NCI-H82 treated with DMSO at 0.1 percent for 48 hours (cell line): ENCODE measurements around the gene ATP13A3.

Source experiments
- DNase-seq: peaks from one replicate; lab custom pipeline; 2025; ENCODE audit not compliant: unreplicated experiment; lab: John Stamatoyannopoulos, UW

Gene ATP13A3

DNA sequence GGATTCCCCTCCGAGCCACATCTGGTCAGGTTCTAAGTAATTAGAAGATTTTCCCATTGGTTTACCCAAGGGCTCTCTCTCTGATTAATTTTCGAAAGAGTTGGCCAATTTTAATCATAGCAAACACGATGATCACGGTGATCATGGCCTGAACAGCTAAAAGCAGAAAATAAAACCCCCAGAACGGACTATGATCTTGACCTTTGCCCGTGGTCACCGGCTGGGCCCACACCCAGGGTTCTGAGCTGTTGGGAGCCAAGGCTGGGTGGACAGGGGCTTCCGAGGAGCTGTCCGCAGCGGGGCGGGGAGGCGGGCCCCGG is 90.3 kb downstream of the ATP13A3 start:
- no peak for DNase-seq

DNA sequence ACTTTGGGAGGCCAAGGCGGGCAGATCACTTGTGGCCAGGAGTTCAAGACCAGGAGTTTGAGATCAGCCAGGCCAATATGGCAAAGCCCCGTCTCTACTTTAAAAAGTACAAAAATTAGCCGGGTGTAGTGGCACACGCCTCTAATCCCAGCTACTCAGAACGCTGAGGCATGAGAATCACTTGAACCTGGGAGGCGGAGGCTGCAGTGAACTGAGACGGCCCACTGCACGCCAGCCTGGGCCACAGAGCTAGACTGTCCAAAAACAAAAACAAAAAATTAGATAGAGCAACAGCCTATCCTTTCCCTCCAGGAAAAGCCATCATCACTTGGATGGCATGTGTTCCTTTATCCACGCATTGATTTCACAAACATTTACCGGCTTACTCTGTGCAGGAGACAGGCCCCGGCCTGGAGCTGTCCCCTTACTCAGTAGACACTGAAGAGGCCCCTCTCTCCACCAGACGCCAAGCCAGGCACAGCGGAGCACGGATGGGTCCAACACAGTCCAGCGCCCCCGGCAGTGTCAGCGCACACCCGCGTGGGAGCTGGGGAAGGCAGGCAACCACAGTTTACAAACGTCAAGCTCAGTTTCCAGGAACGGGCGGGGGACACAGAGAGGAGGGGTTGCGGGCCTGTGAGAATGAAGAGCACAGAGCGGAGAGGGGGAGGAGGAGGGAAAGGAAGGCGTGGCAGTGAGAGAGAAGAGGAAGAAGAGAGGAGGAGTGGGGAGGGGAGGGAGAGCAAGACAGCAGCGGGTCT is 90.8 kb downstream of the ATP13A3 start:
- DNase-seq, result no peak

DNA sequence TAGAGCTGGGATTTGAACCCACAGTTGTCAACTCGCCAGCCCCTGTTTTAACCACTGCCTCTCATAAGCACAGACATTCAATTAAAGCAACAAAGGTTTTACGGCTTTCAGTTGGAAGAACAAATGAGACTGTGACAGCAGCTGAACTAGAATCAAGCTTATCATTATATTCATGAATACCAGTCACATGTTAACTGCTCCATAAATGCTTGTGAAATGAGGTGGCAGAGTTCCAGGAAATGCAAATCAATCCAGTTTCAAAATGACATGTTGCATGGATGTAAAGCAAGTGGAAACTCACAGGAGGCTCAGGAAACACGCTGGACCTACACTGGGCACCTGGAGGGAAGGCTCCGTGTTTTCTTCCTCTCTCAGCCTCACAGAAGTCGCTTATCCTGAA is 91.6 kb downstream of the ATP13A3 start:
- no peak for DNase-seq

DNA sequence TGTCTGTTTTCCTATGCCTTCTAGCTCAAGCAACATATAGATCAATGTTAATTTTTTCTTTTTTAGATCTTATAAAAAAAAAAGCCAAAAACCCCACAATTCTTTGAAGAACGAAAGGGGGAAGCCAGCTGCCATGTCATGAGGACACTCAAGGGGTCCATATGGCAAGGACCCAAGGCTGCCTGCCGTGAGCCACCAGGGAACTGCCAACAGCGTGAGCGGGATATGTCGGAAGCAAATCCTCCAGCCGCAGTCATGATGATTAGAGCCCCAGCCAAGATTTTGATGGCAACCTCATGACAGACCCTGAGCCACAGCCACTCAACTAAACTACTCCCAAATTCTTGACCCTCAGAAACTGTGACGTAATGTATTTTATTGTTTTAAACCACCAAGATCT is 94.2 kb downstream of the ATP13A3 start:
- no peak for DNase-seq

DNA sequence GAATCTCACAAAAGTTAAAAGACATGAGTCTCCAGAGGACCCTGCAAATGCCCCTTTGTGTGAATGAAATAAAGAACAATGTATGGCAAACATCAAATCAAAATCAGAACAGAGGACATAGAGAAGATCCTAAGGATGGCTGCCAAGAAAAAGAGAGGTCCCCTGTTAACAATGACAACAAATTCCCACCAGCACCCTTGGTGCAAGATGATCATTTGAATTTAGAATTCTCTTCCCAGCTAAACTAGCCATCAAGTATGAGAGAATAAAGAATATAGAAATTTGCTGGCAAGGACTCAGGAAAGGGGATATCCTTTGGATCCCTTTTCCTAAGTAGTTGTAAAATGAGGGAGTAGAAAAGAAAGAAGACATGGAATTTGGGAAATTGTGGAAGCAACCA is 96.0 kb downstream of the ATP13A3 start:
- DNase-seq, result no peak

DNA sequence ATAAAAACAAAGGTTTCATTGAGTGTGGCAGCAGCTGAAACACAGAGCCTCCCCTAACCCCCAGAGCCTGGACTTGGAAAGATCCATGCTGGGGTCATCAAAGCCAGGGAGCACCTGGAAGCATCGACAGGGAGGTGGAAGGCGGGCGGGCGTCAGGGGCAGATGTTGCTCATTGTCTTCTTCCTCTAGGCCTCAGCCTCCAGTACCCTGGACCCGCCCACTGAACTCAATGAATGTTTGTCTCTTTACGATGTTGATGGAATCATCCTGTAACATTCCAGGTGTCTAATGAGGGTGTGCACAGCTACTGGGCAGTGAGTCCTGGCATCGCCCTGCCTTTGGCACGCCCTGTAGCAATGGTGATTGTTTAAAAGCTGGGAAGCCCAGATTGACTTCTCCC is 97.5 kb downstream of the ATP13A3 start:
- DNase-seq, result no peak

DNA sequence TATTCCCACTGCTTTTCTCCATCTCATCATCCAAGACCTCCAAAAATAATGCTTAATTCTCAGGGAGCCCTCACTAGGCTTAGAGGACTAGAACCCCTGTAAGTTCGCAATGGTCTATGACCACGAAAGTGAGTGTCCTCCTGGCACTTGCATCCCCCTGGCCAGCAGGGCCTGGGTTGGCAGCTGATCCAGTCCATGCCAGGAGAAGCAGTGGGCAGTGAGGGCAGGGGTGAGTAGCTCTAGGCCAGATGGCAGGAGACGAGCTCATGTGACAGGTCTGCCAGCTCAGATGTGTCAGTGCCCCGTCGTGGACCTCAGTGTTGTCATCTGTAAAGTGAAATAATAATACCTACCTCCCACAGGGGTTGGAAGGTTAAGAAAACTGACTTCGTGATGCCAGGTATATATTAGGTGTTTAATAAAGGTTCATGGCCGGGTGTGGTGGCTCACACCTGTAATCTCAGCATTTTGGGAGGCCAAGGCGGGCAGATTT is 98.8 kb downstream of the ATP13A3 start:
- no peak for DNase-seq

DNA sequence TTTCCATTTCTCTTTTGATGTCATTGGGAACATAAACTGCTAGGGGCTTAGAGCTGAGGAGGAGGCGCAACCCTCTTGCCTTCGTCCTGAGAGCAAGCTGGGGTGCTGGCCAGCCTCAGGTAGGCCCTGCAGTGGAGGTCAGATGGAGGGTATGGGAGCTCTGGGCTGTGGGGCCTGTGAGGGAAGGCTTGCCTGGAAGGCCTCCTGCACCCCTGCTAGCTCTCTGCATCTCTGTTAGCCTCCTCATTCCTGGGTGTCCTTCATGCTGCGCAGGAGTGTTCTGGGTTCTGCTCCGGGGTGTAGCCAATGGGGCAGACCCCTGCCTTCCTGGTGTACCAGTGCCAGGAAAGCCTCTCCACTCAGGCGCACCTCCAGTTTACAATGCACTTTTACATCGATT is 99.5 kb downstream of the ATP13A3 start:
- no peak for DNase-seq

DNA sequence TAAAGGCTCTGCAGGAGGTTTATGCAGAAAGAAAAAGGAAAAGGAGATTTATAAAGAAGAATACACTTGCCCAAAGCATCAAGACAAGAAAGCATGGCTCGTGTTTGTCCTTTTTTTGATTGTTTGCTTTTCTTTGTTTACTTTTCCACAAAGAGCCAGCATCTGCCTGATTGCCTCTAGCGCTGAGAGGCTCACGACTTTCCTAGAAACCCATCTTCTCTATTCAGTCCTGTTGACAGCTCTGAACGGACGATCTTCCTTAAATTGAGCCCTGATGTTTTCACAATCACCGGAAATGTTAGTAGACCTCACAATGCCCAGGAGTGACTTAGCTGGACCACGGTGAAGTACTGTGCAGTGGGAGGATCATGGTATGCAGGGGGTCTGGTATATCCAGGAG is 100.2 kb downstream of the ATP13A3 start:
- no peak for DNase-seq

DNA sequence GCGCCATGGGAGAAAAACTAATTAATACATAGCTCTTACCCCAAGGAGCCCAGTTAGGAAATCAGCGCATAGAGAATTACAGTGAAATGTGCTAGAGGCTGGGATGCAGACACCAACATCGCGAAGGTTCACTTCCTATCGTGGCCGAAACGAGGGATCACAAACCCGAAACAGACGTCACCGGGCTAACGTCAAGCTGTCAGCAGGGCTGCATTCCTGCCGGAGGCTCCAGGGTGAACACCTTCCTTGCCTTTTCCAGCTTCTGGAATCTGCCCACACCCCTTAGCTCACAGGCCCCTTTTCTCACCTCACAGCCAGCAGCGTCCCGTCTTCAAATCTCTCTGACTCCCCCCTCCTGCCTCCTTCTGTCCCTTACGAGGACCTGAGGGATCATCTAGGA is 100.7 kb downstream of the ATP13A3 start:
- DNase-seq, result no peak

DNA sequence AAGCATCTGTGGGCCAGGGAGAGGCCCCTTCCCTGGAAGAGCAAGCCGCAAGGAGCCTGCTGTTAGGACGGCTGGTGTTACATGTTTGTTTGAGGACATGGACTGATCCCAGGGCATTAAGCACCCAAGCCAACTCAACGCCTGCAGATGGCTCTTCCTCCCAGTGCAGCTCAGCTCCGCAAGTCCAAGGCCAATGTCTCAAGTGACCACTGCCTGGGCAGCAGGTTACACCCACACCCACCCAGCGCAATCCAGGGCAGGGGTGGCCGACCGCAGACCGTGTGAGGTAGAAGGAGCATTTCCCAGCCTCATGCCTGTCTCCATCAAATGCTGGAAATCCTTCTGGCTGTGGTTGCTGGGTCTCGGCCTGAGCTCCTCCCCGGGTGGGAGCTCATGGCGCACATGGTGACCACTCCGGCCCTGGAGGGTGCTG is 102.2 kb downstream of the ATP13A3 start:
- DNase-seq, result no peak

DNA sequence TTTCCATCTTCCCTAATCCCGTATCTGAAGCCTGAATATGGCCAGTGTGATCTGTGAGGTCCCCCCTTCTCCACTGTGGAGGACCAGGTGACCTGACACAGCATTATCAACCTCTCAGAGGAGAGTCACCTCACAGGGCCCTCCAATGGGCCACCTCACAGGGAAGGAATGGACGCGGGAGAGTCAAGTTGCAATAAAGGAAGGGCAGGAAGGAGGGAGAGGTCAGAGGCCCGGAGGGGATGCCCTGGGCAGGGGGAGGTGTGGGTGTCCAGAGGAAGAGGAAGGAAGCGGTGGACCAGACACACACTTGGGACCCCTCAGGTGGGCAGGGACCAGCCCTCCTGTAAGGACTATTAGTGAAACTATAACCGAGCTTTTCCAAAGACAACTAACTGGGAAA is 102.6 kb downstream of the ATP13A3 start:
- no peak for DNase-seq

DNA sequence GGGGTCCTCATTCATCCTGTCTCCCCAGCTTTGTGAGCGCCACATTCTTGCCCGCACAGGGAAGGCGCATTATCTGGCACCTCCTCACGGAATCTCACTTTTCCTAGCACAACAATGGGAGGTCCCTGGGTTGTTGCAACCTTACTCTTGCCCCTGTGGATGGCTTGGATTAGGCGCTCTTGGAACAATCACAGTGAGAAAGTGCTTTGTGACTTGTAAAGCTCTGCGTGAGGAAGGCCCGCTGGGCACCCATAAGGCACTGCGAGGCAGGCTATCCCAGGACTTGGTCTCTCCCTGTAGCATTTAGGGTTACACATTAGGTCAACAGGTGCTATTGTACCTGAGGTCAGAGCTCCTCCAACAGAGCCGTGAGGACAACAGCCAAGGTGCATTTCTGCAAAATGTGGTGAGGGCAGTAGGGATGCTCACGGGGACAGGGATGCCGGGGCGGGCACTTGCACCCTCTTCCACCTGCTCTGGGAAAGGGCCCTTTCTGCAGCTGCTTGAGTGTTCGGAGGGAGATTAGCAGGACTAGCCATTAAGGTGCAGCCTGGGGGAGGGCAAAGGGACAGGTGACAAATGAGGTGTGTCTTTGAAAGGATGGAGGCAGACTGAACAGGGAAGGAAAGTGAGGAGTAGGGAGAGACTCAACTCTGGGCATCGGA is 103.4 kb downstream of the ATP13A3 start:
- DNase-seq, result no peak

DNA sequence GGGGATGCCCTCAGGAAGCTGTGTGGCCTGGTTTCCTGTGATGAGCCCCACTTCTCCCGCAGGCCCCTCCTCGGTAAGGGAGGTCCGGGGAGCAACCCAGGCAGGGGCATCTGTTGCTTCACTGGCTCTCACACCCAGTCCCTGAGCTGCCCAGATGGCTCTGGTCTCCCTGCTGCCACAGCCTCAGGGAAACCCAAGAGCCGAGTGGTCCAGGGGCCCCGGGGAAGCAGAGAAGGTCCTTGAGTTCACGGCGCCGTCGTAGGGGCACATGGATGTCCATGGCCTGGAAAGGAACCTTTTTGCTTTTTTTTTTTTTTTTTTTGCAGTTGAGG is 103.9 kb downstream of the ATP13A3 start:
- no peak for DNase-seq

DNA sequence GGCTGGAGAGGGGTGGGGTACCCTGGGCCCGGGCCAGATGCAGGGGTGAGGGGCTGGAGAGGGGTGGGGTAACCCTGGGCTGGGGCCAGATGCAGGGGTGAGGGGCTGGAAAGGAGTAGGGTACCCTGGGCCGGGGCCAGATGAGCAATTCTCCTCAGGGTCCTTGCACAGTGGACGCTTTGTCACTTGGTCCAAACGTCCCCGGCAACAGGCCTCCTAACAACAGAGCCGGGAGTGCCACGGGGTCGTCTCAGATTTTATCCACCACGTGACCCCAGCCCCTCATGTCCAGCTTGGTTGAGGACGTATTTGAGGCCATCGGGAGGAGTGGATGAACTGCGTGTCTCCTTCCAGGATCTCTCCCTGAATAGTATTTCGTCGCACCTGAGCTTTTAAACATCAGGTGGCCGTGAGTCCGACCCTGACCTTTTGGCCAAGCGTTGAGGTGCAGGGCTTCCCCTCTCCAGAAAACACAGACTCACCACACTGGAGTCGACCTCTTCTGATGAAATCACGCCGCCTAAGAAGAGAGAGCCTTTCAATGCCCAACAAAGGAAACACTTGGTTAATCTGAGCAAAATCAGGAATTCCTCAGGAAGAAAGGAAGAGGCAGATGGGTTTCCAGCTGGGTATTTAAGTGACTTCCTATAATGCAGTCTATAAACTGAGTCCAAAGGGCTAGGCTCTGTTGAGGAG is 104.5 kb downstream of the ATP13A3 start:
- no peak for DNase-seq

DNA sequence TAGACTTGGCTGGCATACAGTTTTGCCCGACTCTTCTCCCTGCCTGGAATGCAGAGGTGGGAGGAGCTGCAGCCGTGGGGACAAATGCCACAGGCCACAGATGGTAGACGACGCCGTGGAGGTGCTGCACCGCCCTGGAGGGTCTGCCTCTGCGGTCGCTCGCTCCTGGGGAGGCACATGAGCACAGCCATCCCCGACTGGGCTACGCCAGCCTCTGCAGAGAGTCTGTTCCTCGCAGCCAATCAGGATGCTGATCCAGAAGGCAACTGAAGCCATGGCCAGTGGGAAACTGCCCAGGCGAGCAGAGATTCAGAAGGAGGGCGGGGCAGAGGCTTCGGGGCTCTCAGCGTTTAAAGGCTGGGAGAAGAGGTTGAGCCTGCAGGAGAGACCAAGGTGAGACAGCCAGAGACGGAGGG is 105.3 kb downstream of the ATP13A3 start:
- DNase-seq, result no peak

DNA sequence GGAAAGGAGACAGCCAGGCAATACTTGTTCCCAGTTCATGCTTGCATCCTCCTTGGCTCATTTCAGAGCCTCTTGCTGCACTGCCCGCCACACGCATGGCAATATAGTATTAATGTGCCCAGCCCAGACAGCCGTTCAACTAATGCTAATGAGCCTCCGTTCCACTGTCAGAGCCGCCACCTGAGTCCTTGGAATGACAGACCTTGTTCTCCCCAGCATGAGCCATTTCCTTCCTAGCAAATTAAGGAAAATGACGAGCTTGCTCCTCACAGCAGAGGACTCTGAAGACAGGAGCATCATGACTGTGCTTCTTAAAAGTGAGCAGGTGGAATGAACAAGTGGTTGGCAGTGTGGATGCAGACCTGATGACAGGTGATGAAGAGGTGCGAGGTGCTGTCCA is 106.5 kb downstream of the ATP13A3 start:
- DNase-seq, result no peak

DNA sequence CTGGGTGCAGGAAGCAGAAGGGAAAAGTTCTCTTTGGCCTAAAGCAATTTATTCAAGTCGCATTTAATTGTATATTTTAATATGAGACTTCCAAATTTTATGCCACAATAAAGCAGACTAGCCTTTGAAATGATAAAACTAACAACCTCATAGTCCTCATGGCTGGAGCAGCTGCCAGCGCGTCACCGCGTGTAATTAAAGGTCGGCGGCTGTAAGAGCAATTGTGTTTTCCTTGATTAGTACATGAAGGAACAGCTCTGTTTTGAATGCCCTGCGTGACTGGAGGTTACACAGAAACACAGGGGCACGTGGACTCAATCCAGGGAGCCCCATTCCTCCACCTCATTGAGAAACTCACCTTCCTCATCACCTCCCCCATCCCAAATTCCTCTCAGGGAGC is 107.2 kb downstream of the ATP13A3 start:
- DNase-seq, result no peak

DNA sequence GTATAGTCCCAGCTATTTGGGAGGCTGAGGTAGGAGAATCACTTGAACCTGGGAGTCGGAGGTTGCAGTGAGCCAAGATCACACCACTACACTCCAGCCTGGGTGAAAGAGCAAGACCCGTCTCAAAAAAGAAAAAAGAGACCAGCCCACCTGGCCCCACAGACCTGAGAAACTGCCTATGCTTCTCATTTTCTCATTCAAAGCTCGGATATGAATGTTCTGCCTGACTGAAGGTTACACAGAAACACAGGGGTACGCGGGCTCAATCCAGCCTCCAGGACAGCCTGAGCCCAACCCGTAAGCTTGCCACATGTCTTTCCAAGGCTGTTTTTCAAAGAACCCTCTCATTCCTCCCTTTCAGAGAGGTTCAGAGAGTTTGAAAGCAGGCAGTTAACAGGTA is 107.6 kb downstream of the ATP13A3 start:
- no peak for DNase-seq

DNA sequence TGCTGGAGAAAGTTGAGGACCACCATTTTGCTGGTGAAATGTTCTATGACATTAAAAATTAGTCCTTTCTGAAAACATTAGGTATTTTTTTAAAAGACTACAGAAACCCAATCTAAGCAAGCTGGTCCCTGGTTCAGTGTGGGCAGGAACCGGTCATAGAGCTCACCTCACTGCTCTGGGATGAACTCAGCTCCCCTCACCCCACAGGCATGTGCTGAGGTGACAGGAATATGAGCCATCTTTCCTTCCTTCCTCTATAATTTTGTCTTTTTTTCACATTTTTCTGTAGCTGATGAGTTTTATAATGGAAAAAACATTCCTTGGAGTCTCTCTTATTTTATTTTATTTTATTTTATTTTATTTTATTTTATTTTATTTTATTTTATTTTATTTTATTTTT is 109.1 kb downstream of the ATP13A3 start:
- no peak for DNase-seq

DNA sequence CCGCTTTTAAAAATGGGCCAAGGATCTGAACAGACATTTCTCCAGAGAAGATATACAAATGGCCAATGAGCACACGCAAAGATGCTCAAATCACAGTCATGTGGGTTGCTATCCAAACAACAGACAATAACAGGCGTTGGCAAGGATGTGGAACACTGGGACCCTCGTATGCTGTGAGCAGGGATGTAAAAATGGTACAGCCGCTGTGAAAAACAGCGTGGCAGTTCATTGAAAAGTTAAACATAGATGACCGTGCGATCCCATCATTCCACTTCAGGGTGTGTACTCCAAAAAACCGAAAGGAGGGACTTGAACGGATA is 110.6 kb downstream of the ATP13A3 start:
- no peak for DNase-seq

DNA sequence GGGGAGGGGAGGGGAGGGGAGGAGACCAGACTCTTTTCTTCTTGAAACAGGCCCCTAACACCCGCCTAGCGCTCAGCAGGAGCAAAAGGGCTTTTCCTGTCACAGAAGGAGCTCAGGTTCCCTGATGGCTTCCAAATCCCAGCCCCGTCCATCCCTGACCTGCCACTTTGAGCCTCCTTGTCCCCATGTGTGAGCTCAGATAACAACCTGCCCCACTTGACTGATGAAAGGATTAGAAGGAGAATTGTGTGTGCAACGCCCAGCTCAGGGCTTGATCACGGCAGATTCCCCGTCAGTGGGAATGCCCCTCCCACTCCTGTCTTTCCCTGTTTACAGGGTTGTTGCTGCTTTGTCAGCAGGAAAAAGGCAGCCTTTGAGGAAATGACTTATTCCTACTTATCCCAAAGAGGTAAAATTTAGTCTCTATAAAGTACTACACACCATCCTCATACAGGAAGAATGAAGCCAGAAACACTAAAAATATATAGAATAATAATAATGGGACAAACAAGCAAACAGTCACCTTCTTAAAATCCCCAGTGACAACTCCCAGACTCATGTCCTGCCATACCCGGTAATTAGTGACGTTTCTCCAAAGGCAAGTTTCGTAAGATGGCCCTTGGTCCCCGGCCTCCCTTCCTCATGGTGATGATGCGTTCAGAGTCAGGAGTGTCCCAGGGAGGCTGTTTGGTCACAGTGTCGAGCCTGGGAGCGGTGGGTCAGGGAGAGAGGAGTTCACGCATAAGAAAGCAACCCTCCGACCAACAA is 111.1 kb downstream of the ATP13A3 start:
- peak; percentile 85 for DNase-seq
